Measurements from ENCODE around the gene PIF1. TPM values are rescaled to one million over a fixed set of nuclear protein-coding genes. Genes with fewer than 3 reads are reported as not detected.

Gene PIF1
- polyA plus RNA-seq, 1 donor from 2014 or later, result 0.78 TPM

GRCh38 chr15:64779024-64779423 is 46.4 kb downstream of the PIF1 start:
- no peaks in the 10 kb centered on the region for H3K79me2 ChIP-seq (replicated peaks; ENCODE audit: insufficient read depth, low read length)
- H3K9ac ChIP-seq (ENCODE audit: low read length), result no peak overlapping the region
- no peak overlapping the region for H2AFZ ChIP-seq (ENCODE audit: low read depth, low read length)
- H3F3A ChIP-seq (ENCODE audit: insufficient read depth, low read length, poor library complexity, severe bottlenecking), result no peaks in the 10 kb centered on the region
- H3K36me3 ChIP-seq (ENCODE audit: insufficient read depth, low read length), result no peaks in the 10 kb centered on the region
- H3K4me3 ChIP-seq (ENCODE audit: low read length), result no peak overlapping the region
- H3K9me3 ChIP-seq (ENCODE audit: low read length), result no peaks in the 10 kb centered on the region
- H3K4me2 ChIP-seq (ENCODE audit: low read length), result no peak overlapping the region
- H3K9me2 ChIP-seq (ENCODE audit: insufficient read depth, low read length), result no peaks in the 10 kb centered on the region
- H3K27ac ChIP-seq (ENCODE audit: low read length), result no peak overlapping the region
- H4K20me1 ChIP-seq (ENCODE audit: insufficient read depth), result no peaks in the 10 kb centered on the region
- no peak for TF ChIP-seq SMC3 (conservative IDR thresholded peaks at IDR 0.05; ENCODE audit: poor library complexity)
- TF ChIP-seq RAD21 (conservative IDR thresholded peaks at IDR 0.05), result no peak
- no peak for TF ChIP-seq POLR2AphosphoS5 (IDR thresholded peaks at IDR 0.05)
- TF ChIP-seq TAF1 (IDR thresholded peaks at IDR 0.05; ENCODE audit: low read depth), result no peak
- no peak for TF ChIP-seq EP300 (conservative IDR thresholded peaks at IDR 0.05; ENCODE audit: poor library complexity, severe bottlenecking)
- TF ChIP-seq, protein P1, sequence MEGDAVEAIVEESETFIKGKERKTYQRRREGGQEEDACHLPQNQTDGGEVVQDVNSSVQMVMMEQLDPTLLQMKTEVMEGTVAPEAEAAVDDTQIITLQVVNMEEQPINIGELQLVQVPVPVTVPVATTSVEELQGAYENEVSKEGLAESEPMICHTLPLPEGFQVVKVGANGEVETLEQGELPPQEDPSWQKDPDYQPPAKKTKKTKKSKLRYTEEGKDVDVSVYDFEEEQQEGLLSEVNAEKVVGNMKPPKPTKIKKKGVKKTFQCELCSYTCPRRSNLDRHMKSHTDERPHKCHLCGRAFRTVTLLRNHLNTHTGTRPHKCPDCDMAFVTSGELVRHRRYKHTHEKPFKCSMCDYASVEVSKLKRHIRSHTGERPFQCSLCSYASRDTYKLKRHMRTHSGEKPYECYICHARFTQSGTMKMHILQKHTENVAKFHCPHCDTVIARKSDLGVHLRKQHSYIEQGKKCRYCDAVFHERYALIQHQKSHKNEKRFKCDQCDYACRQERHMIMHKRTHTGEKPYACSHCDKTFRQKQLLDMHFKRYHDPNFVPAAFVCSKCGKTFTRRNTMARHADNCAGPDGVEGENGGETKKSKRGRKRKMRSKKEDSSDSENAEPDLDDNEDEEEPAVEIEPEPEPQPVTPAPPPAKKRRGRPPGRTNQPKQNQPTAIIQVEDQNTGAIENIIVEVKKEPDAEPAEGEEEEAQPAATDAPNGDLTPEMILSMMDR (IDR thresholded peaks at IDR 0.05; ENCODE audit: poor library complexity, severe bottlenecking), result no peak
- TF ChIP-seq MXI1 (conservative IDR thresholded peaks at IDR 0.05; ENCODE audit: poor library complexity, severe bottlenecking), result no peak
- TF ChIP-seq, protein P2, sequence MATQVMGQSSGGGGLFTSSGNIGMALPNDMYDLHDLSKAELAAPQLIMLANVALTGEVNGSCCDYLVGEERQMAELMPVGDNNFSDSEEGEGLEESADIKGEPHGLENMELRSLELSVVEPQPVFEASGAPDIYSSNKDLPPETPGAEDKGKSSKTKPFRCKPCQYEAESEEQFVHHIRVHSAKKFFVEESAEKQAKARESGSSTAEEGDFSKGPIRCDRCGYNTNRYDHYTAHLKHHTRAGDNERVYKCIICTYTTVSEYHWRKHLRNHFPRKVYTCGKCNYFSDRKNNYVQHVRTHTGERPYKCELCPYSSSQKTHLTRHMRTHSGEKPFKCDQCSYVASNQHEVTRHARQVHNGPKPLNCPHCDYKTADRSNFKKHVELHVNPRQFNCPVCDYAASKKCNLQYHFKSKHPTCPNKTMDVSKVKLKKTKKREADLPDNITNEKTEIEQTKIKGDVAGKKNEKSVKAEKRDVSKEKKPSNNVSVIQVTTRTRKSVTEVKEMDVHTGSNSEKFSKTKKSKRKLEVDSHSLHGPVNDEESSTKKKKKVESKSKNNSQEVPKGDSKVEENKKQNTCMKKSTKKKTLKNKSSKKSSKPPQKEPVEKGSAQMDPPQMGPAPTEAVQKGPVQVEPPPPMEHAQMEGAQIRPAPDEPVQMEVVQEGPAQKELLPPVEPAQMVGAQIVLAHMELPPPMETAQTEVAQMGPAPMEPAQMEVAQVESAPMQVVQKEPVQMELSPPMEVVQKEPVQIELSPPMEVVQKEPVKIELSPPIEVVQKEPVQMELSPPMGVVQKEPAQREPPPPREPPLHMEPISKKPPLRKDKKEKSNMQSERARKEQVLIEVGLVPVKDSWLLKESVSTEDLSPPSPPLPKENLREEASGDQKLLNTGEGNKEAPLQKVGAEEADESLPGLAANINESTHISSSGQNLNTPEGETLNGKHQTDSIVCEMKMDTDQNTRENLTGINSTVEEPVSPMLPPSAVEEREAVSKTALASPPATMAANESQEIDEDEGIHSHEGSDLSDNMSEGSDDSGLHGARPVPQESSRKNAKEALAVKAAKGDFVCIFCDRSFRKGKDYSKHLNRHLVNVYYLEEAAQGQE (IDR thresholded peaks at IDR 0.05; ENCODE audit: borderline replicate concordance), result no peak
- no peak for TF ChIP-seq EZH2 (IDR thresholded peaks at IDR 0.05; ENCODE audit: borderline replicate concordance, insufficient read depth, low read length, poor library complexity, severe bottlenecking)
- H3K27me3 ChIP-seq (ENCODE audit: insufficient read depth, low read depth, low read length), result peaks cover 31% of the 10 kb centered on the region

GRCh38 chr15:64776402-64776786 is 49.1 kb downstream of the PIF1 start:
- H3K9me2 ChIP-seq (ENCODE audit: insufficient read depth, low read length), result no peaks in the 10 kb centered on the region
- no peak overlapping the region for H3K9ac ChIP-seq (ENCODE audit: low read length)
- peaks cover 33% of the 10 kb centered on the region for H3K27me3 ChIP-seq (ENCODE audit: insufficient read depth, low read depth, low read length)
- no peaks in the 10 kb centered on the region for H3K79me2 ChIP-seq (replicated peaks; ENCODE audit: insufficient read depth, low read length)
- no peak overlapping the region for H3K4me2 ChIP-seq (ENCODE audit: low read length)
- H2AFZ ChIP-seq (ENCODE audit: low read depth, low read length), result no peak overlapping the region
- no peaks in the 10 kb centered on the region for H3F3A ChIP-seq (ENCODE audit: insufficient read depth, low read length, poor library complexity, severe bottlenecking)
- TF ChIP-seq, protein P2 (IDR thresholded peaks at IDR 0.05; ENCODE audit: borderline replicate concordance), result no peak
- TF ChIP-seq MXI1 (conservative IDR thresholded peaks at IDR 0.05; ENCODE audit: poor library complexity, severe bottlenecking), result no peak
- TF ChIP-seq RAD21 (conservative IDR thresholded peaks at IDR 0.05), result no peak
- H4K20me1 ChIP-seq (ENCODE audit: insufficient read depth), result no peaks in the 10 kb centered on the region
- peak overlapping the region; percentile 52 for H3K4me3 ChIP-seq (ENCODE audit: low read length)
- H3K9me3 ChIP-seq (ENCODE audit: low read length), result no peaks in the 10 kb centered on the region
- H3K27ac ChIP-seq (ENCODE audit: low read length), result no peak overlapping the region
- H3K36me3 ChIP-seq (ENCODE audit: insufficient read depth, low read length), result no peaks in the 10 kb centered on the region

All from neural cell (in vitro differentiated cells).